Occipital lobe (tissue), 1 donor: ENCODE results near the gene TMEM229A. TPM values are rescaled to one million over a fixed set of nuclear protein-coding genes. Genes with fewer than 3 reads are reported as not detected.

ENCODE experiments used
- total RNA-seq: library from RNA; depleted of rRNA; stranded (reverse); fragments of >200 nt; gene quantifications from one replicate; pipeline ENCODE4 v1.2.3, GENCODE V29; 2014

The TMEM229A gene
- total RNA-seq, 1 donor from 2014 or later: 1.7 TPM

Other genes with a start within 250 kb of the TMEM229A start
- gene HYAL4, start 187.9 kb downstream of the TMEM229A start, total RNA-seq: not detected
- gene SPAM1, start 107.8 kb downstream of the TMEM229A start, total RNA-seq: not detected